ENCODE results near the gene EPB41L4B.
"Not testable (repeated sequence)": the region's sequence is repeated elsewhere in the genome, so short reads cannot be mapped to it uniquely, and the experiment has no call there.

The EPB41L4B gene

DNA sequence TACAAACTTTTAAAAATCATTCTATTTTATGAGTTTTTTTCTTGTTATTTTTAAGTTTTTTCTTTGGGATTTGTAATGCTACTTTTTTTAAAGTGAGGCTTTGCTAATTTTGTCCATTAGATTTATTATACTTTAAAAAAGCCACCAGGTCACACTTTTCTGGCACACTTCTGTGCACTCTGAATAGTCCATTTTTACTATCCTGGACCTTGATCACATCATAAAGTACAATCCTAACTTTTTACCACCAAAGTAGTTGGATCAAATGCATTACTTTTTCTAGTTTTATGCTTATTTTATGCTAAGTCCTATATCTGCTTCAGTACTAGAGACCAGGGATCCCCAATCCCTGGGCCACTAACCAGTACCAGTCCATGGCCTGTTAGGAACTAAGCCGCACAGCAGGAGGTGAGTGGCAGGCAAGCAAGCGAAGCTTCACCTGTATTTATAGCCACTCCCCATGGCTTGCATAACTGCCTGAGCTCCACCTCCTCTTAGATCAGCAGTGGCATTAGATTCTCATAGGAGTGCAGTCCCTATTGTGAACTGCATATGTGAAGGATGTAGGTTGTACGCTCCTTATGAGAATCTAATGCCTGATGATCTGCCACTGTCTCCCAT, 169.8 kb downstream of the EPB41L4B start:
- no peak for DNase-seq

- DNase-seq = no peak
Measured at GRCh38 chr9:109149722-109150121, 171.1 kb downstream of the EPB41L4B start.

DNA sequence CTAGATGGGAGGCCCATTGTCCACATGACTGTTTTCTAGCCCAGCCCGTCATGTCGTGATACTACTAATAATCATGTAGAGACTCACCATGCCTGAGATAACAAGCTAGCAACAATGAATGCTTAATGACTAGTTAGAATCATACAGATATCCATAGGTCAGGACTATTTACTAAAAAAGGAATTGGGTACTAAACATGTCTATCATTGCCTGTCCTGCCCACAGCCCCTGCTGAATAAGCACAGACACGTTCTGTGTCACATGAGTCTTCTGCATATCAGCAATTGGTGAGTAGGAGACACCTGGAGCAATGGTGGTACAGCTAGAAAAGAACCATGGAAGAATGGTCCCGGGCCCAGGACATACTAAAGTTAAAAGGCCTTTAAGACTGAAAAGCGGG, 171.8 kb downstream of the EPB41L4B start:
- DNase-seq = no peak

- DNase-seq = no peak
Measured at GRCh38 chr9:109145051-109145450, 175.8 kb downstream of the EPB41L4B start.

GRCh38 chr9:109143881-109144562, 176.8 kb downstream of the EPB41L4B start:
- DNase-seq = peak; percentile 94

- no peak for DNase-seq
Measured at GRCh38 chr9:109141375-109141774, 179.5 kb downstream of the EPB41L4B start.

GRCh38 chr9:109139851-109140250, 181.0 kb downstream of the EPB41L4B start:
- no peak for DNase-seq

DNA sequence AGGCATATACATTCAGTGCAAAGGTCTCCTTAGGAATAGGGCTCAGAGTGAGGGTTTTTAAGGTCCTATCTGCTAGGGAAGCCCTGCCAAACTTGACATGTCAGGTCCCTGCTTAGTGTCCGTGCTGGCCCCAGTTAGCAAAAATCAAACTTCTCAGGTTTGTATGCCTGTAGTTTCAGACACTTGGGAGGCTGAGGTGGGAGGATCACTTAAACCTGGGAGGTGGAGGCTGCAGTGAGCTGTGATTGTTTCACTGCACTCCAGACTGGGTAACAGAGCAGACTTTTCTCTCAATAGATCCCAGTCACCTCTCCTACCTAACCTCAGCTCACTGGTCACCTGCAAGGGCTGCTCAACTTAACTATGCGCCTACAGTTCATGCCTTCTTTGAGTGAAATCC, 182.4 kb downstream of the EPB41L4B start:
- DNase-seq = no peak

GRCh38 chr9:109134167-109134578, 186.7 kb downstream of the EPB41L4B start:
- DNase-seq = peak; percentile 84

DNA sequence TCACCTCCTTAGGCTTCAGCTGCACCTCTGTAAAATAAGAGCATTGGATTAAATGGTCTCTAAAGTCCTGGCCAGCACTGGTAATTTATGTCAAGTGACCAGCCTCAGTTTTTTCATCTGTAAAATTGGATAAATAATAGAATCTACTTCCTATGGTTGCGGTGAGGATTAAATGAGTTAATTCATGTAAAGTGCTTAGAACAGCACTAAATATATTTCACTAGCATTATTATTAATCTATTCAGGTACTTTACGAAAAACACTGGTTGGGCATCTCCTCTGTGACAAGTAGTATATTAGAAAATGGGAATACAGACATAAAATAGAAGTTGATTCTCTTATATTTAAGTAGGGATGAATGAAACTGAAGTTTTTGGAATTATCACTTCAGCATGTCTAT, 187.3 kb downstream of the EPB41L4B start:
- no peak for DNase-seq

GRCh38 chr9:109132567-109133021, 188.3 kb downstream of the EPB41L4B start:
- peak; percentile 87 for DNase-seq

GRCh38 chr9:109129470-109130197, 191.2 kb downstream of the EPB41L4B start:
- no peak for DNase-seq

GRCh38 chr9:109126671-109127070, 194.2 kb downstream of the EPB41L4B start:
- not testable (repeated sequence) for DNase-seq

DNA sequence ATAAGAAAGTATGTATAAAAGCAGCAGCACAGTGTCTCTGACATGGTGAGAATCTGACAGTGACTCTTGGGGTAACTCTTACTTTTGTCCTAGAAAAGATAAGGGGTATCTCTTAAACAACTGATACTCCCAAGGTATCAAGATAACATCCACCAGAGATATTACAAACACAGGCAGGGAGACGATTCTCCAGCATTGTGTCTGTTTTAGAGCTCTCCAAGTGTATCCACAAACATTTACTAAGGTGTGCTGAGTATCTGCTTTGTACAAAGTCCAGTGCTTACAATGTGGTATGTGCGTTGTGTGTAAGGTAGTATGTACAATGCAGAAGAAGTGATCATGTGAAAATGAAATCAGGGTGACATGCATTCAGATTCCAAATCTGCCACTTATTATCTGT, 196.7 kb downstream of the EPB41L4B start:
- no peak for DNase-seq

DNA sequence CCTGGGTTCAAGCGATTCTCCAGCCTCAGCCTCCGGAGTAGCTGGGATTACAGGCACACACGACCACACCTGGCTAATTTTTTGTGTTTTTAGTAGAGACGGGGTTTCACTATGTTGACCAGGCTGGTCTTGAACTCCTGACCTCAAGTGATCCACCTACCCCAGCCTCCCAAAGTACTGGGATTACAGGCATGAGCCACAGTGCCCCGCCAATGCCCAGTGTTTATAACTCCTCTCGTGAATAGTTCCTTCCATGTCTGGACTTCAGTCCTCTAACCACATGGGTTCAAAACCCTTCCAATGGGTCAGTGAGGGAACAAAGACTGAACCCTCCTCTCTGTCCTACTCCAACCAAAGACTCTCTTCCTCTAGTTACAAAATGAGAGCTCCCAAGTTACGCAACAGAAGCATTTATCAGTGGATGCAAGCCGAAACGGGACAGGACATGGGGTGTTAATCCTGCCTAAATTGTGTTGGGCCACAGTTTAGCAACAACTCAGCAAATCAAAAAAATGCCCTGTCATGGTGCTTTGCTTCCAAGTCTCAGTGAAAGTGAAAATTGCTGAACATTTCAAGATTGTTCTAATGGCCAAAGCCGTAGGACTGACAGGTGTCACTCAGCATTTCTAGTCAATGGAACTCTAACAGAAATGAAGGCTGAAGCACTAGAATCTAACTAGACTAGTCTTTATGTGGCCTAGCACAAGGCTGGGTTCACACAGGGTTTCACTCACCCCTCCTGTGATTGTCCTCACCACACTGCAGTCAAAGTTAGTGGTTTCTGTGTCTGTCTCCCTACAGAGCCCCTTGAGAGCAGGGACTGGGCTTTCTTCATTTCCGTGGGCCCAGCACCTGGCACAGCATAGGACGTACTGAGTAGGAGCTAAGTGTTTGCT, 197.9 kb downstream of the EPB41L4B start:
- DNase-seq = peak; percentile 62

Data from hematopoietic multipotent progenitor cell treated with erythropoietin and hydrocortisone succinate and interleukin-3 and kit ligand, for 4 days (in vitro differentiated cells).